ENCODE measurements around the gene TJP2.
"Not testable (repeated sequence)": the region's sequence is repeated elsewhere in the genome, so short reads cannot be mapped to it uniquely, and the experiment has no call there.

TJP2 gene

DNA sequence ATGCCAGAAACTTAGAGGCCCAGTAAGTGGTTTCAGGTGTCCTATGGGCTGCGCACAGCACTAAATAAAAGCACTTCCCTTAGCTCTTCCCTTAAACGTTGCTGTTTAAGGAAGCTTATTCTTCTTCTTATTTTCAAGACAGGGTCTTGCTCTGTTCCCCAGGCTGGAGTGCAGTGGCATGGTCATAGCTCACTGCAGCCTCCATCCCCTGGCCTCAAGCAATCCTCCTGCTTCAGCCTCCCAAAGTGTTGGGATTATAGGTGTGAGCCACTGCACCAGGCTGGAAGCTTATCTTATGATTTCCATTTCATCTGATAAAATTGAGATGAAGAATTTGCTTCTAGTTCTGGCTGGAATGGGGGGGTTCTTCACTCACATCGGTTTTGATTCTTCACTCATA is 15.6 kb upstream of the TJP2 start:
- no peak for DNase-seq (ENCODE audit: low spot score)

GRCh38 chr9:69164573-69164972 is 9.5 kb upstream of the TJP2 start:
- DNase-seq (ENCODE audit: low spot score) = not testable (repeated sequence)

GRCh38 chr9:69165581-69165980 is 8.5 kb upstream of the TJP2 start:
- DNase-seq (ENCODE audit: low spot score) = no peak

DNA sequence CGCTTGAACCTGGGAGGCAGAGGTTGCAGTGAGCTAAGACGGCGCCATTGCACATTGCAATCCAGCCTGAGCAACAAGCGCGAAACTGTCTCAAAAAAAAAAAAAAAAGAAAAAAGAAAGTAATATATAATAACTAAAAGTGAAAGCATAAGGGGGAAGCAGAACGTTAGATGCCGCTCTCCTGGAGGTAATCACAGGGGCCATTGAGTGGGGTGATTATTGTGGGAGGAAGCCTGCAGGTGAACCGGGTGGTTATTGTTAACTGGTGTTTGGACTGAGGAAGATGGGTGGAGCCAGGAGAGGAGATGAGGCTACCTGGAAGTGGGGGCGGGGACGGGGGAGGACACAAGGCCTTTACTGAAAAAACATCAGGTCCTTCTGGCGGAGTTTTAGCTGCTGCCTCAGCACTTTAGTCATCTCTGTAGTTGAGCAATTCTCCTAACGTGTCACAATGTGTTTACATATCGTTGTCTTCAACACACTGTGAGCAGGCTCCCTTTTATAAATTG is 5.3 kb upstream of the TJP2 start:
- no peak for DNase-seq (ENCODE audit: low spot score)

- DNase-seq (ENCODE audit: low spot score) = no peak
These were observed 3.8 kb upstream of the TJP2 start for GRCh38 chr9:69170231-69170630.

- no peak for DNase-seq (ENCODE audit: low spot score)
These were observed 3.0 kb upstream of the TJP2 start for GRCh38 chr9:69171049-69171448.

DNA sequence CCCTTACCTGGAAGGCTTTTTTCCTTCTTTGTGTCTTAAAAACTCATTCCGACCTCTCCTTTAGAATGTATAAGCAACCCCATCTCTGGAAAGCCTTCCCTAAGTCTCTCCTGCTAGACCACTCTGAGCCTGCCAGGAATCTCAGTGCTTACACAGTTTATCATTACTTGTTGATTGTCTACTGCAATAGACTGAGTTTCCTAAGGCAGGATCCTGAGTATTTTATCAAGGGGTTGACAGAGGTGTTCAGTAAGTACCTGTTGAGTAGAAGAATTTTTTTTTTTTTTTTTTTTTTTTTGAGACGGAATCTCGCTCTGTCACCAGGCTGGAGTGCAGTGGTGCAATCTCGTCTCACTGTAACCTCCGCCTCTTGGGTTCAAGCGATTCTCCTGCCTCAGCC is 2.6 kb upstream of the TJP2 start:
- DNase-seq (ENCODE audit: low spot score) = no peak

- no peak for DNase-seq (ENCODE audit: low spot score)
These were observed 1.2 kb upstream of the TJP2 start for GRCh38 chr9:69172895-69173294.

DNA sequence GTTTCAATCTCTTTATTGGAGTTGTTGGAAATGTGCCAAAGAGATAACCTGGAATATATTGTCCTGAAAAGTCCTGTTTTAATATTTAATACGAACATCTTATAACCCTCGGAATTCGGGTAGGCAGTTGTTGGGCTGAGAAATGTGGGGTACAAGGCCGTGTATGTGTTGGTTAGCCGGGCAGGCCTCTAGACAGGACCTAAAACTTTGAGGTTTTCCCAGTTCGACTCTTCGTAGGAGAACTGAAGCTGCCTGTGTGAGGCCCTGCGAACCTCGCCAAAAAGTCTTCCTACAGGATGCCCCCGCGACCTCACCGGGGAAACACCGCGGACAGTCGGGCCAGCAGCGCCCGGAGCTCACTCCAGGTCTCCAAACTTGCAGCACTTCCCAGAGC is 583 bp upstream of the TJP2 start:
- peak; percentile 53 for DNase-seq (ENCODE audit: low spot score)

DNA sequence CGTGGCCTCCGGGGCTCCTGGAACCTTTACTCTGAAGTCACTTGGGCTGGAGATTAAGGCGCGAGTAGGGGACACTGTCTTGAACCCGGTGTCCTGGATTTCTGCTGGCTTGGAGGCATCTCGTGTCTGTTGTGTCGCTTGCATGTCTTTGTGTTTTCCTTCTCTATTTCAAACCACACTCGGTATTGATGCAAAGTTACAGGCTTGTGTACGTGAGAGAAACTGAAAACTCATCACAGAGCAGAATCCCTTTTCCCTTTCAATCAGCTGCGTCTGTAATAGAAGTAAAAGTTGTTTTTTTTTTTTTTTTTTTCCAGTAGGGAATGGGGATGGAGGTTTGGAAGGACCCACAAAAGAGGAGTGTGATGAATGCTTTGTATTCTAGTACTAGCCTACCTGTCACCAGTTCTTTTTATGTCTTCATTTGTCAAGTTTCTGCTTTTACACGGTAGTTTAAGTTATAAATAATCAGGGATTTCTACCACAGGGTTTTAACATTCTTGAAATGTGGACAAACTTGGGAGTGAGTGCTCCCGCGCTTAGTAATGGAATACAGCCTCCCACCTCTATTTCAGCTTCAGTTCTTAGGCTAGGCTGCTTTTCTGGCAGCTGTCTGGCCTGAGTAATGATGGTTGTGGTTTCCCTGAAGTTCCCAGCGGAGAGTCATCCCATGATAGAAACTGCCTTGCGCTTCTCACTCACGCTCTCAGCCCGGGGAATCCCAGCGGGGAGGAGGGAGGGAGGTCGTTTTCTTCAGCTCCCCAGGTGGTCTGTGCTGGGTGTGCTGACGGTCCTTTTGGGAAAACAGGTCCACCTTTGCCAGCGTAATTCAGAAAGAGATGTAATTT is 763 bp downstream of the TJP2 start:
- peak; percentile 59 for DNase-seq (ENCODE audit: low spot score)

GRCh38 chr9:69175486-69175885 is 1.4 kb downstream of the TJP2 start:
- DNase-seq (ENCODE audit: low spot score) = no peak

GRCh38 chr9:69176471-69177171 is 2.5 kb downstream of the TJP2 start:
- DNase-seq (ENCODE audit: low spot score) = no peak

GRCh38 chr9:69178583-69179011 is 4.5 kb downstream of the TJP2 start:
- DNase-seq (ENCODE audit: low spot score) = no peak

DNA sequence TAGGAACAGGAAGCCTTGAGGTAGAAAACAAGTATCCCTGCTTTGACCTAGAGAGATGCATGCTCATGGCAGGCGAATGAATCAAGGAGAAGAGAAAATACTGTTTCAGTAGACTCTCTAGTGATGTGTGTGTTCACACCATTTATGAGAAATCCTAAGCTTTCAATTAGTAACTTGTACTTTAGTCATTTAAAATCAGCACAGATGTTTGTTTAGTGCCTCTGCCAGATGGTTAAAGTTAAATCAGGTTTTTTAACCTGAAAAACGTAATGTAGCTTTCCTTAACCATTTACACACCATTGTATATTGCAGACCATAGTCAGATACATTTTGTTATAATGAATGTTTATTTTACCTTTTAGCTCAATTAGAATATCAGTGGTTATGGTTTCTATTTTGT is 5.0 kb downstream of the TJP2 start:
- DNase-seq (ENCODE audit: low spot score) = no peak

GRCh38 chr9:69180200-69180599 is 6.1 kb downstream of the TJP2 start:
- no peak for DNase-seq (ENCODE audit: low spot score)

GRCh38 chr9:69180670-69181069 is 6.6 kb downstream of the TJP2 start:
- DNase-seq (ENCODE audit: low spot score) = no peak

- peak; percentile 79 for DNase-seq (ENCODE audit: low spot score)
These were observed 7.9 kb downstream of the TJP2 start for GRCh38 chr9:69181908-69182353.

GRCh38 chr9:69184266-69184665 is 10.2 kb downstream of the TJP2 start:
- DNase-seq (ENCODE audit: low spot score) = no peak

- peak; percentile 95 for DNase-seq (ENCODE audit: low spot score)
These were observed 12.9 kb downstream of the TJP2 start for GRCh38 chr9:69186841-69187611.

DNA sequence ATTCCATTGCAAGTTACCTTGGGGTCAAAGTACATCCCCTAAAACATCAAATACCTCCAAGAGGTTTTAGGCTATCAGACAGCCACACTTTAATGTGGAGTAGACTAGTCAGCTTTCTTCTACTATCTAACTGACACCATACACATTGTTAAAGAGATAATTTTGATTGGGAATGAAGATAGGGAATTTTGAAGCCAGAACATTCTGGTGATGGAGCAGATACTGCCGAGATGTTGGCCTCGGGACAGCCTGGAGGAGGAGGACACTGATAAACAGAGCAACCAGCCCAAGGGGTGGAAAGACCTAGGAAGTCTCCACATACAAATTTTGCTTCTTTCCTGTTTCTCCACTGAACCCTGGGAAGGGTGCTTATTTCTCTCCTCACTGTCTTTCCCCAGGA is 14.9 kb downstream of the TJP2 start:
- DNase-seq (ENCODE audit: low spot score) = no peak

DNA sequence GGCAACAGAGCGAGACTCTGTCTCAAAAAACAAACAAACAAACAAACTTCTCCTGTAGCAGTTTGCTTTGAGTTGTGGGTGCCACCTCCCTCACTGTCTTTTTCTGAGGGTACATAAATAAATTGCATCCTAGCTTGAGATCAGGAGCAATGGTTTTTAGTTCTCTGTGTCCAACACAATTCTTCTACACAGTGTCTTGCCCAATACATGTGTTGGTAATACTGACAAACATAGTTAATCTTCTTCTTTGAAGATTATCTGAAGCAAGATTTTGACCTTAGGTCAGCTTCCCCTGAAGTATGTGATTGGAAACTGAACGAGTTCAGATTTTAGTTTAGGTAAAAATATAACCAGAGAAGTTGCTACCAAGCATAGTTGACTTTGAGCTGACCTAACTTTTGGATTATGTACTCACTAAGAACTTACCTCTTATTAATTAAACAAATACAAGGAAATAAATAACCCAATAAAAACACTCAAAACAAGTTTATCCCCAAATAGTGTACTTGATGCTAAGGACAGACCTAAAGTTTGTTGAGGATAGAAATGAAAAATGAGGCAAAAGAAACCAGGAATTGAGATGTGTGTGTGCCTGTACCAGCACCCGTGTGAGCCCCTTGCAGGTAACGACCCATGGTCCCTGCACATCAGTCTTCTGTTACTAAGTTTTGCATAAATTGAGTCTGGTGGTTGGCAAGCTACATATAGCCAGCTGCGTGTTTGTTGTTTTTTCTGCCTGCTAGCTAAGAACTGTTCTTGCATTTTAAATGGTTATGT is 16.2 kb downstream of the TJP2 start:
- DNase-seq (ENCODE audit: low spot score) = no peak

GRCh38 chr9:69190863-69191181 is 16.7 kb downstream of the TJP2 start:
- no peak for DNase-seq (ENCODE audit: low spot score)

All from pons (tissue), 1 donor.